ENCODE measurements around the gene METTL26. TPM values are rescaled to one million over a fixed set of nuclear protein-coding genes. Genes with fewer than 3 reads are reported as not detected.

Gene METTL26
- total and polyA plus RNA-seq, 9 of the 15 experiments (the other 6 are each of a cell fraction or from before 2014, with no cell fraction given): 7.3 to 262 (median 80.9) TPM

DNA sequence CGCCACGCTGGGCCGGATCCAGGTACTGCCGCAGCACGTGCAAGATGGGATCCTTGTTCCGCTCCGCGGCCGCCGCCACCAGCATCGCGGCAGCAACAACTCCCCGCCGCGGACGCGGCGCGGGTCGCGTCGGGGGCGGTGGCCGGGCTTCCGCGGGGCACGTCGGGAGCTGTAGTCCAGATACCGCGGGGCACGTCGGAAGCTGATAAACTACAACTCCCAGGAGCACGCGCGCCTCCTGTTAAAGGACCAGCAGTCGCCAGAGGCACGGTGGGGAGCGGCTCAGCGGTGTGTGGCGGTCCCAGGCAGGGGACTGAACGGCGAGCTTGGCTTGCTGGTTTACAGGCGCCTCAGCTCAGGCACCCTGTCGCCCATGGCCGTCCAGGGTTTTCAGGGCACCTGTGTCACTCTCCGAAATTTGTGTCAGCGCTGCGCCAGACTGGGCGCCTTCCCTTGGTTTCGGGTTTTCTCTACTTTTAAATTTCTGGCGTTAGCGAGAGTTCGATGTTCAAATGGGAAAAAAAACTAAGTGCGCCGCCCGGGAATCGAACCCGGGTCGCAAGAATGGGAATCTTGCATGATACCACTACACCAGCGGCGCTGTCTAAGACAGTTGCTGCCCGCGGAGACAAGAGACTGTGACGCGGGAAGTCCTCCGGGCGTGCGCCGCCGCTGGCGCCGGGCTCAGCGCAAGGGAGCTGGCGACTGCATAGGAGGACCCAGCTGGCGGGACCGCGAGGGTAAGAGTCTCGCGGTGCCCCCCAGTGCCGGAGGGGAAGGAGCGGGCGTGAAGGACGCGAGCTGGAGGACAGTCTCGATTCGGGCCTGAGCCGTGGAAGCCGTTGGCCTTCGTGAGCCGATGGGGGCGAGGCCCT lies at the start of gene METTL26 (continued):
- TF ChIP-seq, protein P1, sequence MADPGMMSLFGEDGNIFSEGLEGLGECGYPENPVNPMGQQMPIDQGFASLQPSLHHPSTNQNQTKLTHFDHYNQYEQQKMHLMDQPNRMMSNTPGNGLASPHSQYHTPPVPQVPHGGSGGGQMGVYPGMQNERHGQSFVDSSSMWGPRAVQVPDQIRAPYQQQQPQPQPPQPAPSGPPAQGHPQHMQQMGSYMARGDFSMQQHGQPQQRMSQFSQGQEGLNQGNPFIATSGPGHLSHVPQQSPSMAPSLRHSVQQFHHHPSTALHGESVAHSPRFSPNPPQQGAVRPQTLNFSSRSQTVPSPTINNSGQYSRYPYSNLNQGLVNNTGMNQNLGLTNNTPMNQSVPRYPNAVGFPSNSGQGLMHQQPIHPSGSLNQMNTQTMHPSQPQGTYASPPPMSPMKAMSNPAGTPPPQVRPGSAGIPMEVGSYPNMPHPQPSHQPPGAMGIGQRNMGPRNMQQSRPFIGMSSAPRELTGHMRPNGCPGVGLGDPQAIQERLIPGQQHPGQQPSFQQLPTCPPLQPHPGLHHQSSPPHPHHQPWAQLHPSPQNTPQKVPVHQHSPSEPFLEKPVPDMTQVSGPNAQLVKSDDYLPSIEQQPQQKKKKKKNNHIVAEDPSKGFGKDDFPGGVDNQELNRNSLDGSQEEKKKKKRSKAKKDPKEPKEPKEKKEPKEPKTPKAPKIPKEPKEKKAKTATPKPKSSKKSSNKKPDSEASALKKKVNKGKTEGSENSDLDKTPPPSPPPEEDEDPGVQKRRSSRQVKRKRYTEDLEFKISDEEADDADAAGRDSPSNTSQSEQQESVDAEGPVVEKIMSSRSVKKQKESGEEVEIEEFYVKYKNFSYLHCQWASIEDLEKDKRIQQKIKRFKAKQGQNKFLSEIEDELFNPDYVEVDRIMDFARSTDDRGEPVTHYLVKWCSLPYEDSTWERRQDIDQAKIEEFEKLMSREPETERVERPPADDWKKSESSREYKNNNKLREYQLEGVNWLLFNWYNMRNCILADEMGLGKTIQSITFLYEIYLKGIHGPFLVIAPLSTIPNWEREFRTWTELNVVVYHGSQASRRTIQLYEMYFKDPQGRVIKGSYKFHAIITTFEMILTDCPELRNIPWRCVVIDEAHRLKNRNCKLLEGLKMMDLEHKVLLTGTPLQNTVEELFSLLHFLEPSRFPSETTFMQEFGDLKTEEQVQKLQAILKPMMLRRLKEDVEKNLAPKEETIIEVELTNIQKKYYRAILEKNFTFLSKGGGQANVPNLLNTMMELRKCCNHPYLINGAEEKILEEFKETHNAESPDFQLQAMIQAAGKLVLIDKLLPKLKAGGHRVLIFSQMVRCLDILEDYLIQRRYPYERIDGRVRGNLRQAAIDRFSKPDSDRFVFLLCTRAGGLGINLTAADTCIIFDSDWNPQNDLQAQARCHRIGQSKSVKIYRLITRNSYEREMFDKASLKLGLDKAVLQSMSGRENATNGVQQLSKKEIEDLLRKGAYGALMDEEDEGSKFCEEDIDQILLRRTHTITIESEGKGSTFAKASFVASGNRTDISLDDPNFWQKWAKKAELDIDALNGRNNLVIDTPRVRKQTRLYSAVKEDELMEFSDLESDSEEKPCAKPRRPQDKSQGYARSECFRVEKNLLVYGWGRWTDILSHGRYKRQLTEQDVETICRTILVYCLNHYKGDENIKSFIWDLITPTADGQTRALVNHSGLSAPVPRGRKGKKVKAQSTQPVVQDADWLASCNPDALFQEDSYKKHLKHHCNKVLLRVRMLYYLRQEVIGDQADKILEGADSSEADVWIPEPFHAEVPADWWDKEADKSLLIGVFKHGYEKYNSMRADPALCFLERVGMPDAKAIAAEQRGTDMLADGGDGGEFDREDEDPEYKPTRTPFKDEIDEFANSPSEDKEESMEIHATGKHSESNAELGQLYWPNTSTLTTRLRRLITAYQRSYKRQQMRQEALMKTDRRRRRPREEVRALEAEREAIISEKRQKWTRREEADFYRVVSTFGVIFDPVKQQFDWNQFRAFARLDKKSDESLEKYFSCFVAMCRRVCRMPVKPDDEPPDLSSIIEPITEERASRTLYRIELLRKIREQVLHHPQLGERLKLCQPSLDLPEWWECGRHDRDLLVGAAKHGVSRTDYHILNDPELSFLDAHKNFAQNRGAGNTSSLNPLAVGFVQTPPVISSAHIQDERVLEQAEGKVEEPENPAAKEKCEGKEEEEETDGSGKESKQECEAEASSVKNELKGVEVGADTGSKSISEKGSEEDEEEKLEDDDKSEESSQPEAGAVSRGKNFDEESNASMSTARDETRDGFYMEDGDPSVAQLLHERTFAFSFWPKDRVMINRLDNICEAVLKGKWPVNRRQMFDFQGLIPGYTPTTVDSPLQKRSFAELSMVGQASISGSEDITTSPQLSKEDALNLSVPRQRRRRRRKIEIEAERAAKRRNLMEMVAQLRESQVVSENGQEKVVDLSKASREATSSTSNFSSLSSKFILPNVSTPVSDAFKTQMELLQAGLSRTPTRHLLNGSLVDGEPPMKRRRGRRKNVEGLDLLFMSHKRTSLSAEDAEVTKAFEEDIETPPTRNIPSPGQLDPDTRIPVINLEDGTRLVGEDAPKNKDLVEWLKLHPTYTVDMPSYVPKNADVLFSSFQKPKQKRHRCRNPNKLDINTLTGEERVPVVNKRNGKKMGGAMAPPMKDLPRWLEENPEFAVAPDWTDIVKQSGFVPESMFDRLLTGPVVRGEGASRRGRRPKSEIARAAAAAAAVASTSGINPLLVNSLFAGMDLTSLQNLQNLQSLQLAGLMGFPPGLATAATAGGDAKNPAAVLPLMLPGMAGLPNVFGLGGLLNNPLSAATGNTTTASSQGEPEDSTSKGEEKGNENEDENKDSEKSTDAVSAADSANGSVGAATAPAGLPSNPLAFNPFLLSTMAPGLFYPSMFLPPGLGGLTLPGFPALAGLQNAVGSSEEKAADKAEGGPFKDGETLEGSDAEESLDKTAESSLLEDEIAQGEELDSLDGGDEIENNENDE (IDR thresholded peaks at IDR 0.05; ENCODE audit: low read depth, low read length): no peak
- TF ChIP-seq, protein P2, sequence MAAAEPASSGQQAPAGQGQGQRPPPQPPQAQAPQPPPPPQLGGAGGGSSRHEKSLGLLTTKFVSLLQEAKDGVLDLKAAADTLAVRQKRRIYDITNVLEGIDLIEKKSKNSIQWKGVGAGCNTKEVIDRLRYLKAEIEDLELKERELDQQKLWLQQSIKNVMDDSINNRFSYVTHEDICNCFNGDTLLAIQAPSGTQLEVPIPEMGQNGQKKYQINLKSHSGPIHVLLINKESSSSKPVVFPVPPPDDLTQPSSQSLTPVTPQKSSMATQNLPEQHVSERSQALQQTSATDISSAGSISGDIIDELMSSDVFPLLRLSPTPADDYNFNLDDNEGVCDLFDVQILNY (CRISPR knock-in tag; IDR thresholded peaks at IDR 0.05): peak; percentile 70; the same call in 1 of the 2 replicates
- TF ChIP-seq ZEB2 (IDR thresholded peaks at IDR 0.05): peak; percentile 48; the same call in 1 of the 2 replicates
- TF ChIP-seq NFATC3 (IDR thresholded peaks at IDR 0.05): no peak
- TF ChIP-seq SNIP1 (IDR thresholded peaks at IDR 0.05; ENCODE audit: low read depth): no peak
- peak; percentile 92 for TF ChIP-seq FIP1L1 (IDR thresholded peaks at IDR 0.05; ENCODE audit: low read depth, low read length, poor library complexity, severe bottlenecking)
- TF ChIP-seq ZNF212 (CRISPR knock-in tag; IDR thresholded peaks at IDR 0.05): peak; percentile 44; the same call in 1 of the 2 replicates
- TF ChIP-seq ZNF274 (IDR thresholded peaks at IDR 0.05; ENCODE audit: borderline replicate concordance, low read depth, low read length): peak; percentile 54; the same call in 1 of the 2 replicates
- peak; percentile 54 for TF ChIP-seq JUND (IDR thresholded peaks at IDR 0.05; ENCODE audit: borderline replicate concordance, low read depth, low read length)
- no peak; the same call in 2 of the 3 replicates for TF ChIP-seq JUND (tag; IDR thresholded peaks at IDR 0.05; ENCODE audit: borderline replicate concordance, low read depth, low read length)
- peak; percentile 97 for TF ChIP-seq BRD4 (IDR thresholded peaks at IDR 0.05)
- peak; percentile 71; the same call in 1 of the 2 replicates for TF ChIP-seq ZNF76 (CRISPR knock-in tag; IDR thresholded peaks at IDR 0.05; ENCODE audit: borderline replicate concordance)
- TF ChIP-seq, protein P3, sequence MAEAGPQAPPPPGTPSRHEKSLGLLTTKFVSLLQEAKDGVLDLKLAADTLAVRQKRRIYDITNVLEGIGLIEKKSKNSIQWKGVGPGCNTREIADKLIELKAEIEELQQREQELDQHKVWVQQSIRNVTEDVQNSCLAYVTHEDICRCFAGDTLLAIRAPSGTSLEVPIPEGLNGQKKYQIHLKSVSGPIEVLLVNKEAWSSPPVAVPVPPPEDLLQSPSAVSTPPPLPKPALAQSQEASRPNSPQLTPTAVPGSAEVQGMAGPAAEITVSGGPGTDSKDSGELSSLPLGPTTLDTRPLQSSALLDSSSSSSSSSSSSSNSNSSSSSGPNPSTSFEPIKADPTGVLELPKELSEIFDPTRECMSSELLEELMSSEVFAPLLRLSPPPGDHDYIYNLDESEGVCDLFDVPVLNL (CRISPR knock-in tag; IDR thresholded peaks at IDR 0.05; ENCODE audit: low read depth): 0 out of 2 replicates have a peak, but pooled peaks have one; percentile 34
- no peak for TF ChIP-seq ILK (tag; IDR thresholded peaks at IDR 0.05; ENCODE audit: borderline replicate concordance, low read depth)
